ENCODE data around the gene FLT4. TPM values are rescaled to one million over a fixed set of nuclear protein-coding genes. Genes with fewer than 3 reads are reported as not detected.
"Not testable (repeated sequence)": the region's sequence is repeated elsewhere in the genome, so short reads cannot be mapped to it uniquely, and the experiment has no call there.

Gene FLT4
- total RNA-seq, 1 donor from 2014 or later: 7.2 TPM

GRCh38 chr5:180683220-180683922 is 34.0 kb upstream of the FLT4 start:
- no peaks in the 10 kb centered on the region for H3K4me1 Mint-ChIP-seq (ENCODE audit: low read depth, unreplicated experiment)
- H3K27ac Mint-ChIP-seq (ENCODE audit: unreplicated experiment): no peak overlapping the region
- H3K9me3 Mint-ChIP-seq (ENCODE audit: unreplicated experiment): peaks cover 3% of the 10 kb centered on the region
- H3K27me3 Mint-ChIP-seq (ENCODE audit: low read depth, unreplicated experiment): peaks cover 26% of the 10 kb centered on the region
- Histone ChIP-seq H2AFZ (ENCODE audit: low read depth, low read length) (no peak overlapping the region), H4K20me1 (ENCODE audit: insufficient read depth, low read length) (no peaks in the 10 kb centered on the region), H3K9me3 (ENCODE audit: insufficient read depth, low read depth, low read length) (no peaks in the 10 kb centered on the region), H3K27ac (ENCODE audit: low read depth, low read length) (no peak overlapping the region), H3K9ac (ENCODE audit: low read length) (no peak overlapping the region), H3K4me3 (ENCODE audit: insufficient read depth, low read depth, low read length) (no peak overlapping the region), H3K27me3 (ENCODE audit: insufficient read depth, low read length) (no peaks in the 10 kb centered on the region), H3K36me3 (ENCODE audit: insufficient read depth, low read length) (no peaks in the 10 kb centered on the region), H3K4me2 (ENCODE audit: low read length) (no peak overlapping the region), H3K4me1 (ENCODE audit: insufficient read depth, low read length) (no peaks in the 10 kb centered on the region), H3K79me2 (ENCODE audit: insufficient read depth, low read length) (no peaks in the 10 kb centered on the region)
- TF ChIP-seq EZH2 (IDR thresholded peaks at IDR 0.05; ENCODE audit: insufficient read depth, low read length): no peak
- TF ChIP-seq, protein P1, sequence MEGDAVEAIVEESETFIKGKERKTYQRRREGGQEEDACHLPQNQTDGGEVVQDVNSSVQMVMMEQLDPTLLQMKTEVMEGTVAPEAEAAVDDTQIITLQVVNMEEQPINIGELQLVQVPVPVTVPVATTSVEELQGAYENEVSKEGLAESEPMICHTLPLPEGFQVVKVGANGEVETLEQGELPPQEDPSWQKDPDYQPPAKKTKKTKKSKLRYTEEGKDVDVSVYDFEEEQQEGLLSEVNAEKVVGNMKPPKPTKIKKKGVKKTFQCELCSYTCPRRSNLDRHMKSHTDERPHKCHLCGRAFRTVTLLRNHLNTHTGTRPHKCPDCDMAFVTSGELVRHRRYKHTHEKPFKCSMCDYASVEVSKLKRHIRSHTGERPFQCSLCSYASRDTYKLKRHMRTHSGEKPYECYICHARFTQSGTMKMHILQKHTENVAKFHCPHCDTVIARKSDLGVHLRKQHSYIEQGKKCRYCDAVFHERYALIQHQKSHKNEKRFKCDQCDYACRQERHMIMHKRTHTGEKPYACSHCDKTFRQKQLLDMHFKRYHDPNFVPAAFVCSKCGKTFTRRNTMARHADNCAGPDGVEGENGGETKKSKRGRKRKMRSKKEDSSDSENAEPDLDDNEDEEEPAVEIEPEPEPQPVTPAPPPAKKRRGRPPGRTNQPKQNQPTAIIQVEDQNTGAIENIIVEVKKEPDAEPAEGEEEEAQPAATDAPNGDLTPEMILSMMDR (IDR thresholded peaks at IDR 0.05; ENCODE audit: insufficient read depth, low read depth, low read length): no peak
- FAIRE-seq (no peak), DNase-seq (ENCODE audit: low read depth) (no peak)
- no peaks in the 10 kb centered on the region for H3K36me3 Mint-ChIP-seq (ENCODE audit: low read depth, unreplicated experiment)
- H3K4me3 Mint-ChIP-seq (ENCODE audit: unreplicated experiment): no peak overlapping the region

GRCh38 chr5:180682560-180682959 is 33.2 kb upstream of the FLT4 start:
- Mint-ChIP-seq H3K4me1 (ENCODE audit: low read depth, unreplicated experiment) (no peaks in the 10 kb centered on the region), H3K9me3 (ENCODE audit: unreplicated experiment) (peaks cover 3% of the 10 kb centered on the region), H3K4me3 (ENCODE audit: unreplicated experiment) (no peak overlapping the region), H3K27ac (ENCODE audit: unreplicated experiment) (no peak overlapping the region), H3K27me3 (ENCODE audit: low read depth, unreplicated experiment) (peaks cover 26% of the 10 kb centered on the region), H3K36me3 (ENCODE audit: low read depth, unreplicated experiment) (no peaks in the 10 kb centered on the region)
- Histone ChIP-seq H3K27me3 (ENCODE audit: insufficient read depth, low read length) (no peaks in the 10 kb centered on the region), H3K4me1 (ENCODE audit: insufficient read depth, low read length) (no peaks in the 10 kb centered on the region), H2AFZ (ENCODE audit: low read depth, low read length) (no peak overlapping the region), H3K79me2 (ENCODE audit: insufficient read depth, low read length) (no peaks in the 10 kb centered on the region), H3K4me3 (ENCODE audit: insufficient read depth, low read depth, low read length) (no peak overlapping the region), H3K9ac (ENCODE audit: low read length) (no peak overlapping the region), H3K27ac (ENCODE audit: low read depth, low read length) (no peak overlapping the region), H3K4me2 (ENCODE audit: low read length) (no peak overlapping the region), H3K36me3 (ENCODE audit: insufficient read depth, low read length) (no peaks in the 10 kb centered on the region), H3K9me3 (ENCODE audit: insufficient read depth, low read depth, low read length) (no peaks in the 10 kb centered on the region), H4K20me1 (ENCODE audit: insufficient read depth, low read length) (no peaks in the 10 kb centered on the region)
- no peak for TF ChIP-seq EZH2 (IDR thresholded peaks at IDR 0.05; ENCODE audit: insufficient read depth, low read length)
- TF ChIP-seq, protein P1 (IDR thresholded peaks at IDR 0.05; ENCODE audit: insufficient read depth, low read depth, low read length): no peak
- no peak for DNase-seq (ENCODE audit: low read depth)
- FAIRE-seq: no peak

DNA sequence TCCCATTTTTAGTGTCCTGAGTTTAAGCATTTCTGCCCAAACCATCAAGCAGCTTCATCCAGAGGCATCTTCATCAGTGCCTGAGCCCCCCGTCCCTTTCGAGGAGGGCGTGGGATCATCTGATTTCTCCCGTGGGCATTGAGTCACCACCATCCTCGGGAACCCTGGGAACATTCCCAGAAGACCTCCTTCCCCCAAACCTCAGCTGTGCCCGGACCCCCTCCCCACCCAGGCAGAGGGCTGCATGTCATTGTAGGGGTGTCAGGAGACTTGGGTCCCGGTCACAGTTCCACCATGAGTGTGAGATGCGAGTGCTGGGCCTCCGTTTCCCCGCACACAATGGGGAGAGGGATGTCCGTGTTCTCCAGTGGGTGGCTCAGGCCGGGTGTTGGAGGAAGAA is 32.6 kb upstream of the FLT4 start:
- not testable (repeated sequence) for H3K4me1 Mint-ChIP-seq (ENCODE audit: low read depth, unreplicated experiment); FAIRE-seq; H3K27me3 ChIP-seq (ENCODE audit: insufficient read depth, low read length); H3K36me3 ChIP-seq (ENCODE audit: insufficient read depth, low read length); H3K79me2 ChIP-seq (ENCODE audit: insufficient read depth, low read length); H3K9me3 Mint-ChIP-seq (ENCODE audit: unreplicated experiment); H3K36me3 Mint-ChIP-seq (ENCODE audit: low read depth, unreplicated experiment); H2AFZ ChIP-seq (ENCODE audit: low read depth, low read length); H3K27ac ChIP-seq (ENCODE audit: low read depth, low read length); H3K27ac Mint-ChIP-seq (ENCODE audit: unreplicated experiment); H3K4me3 ChIP-seq (ENCODE audit: insufficient read depth, low read depth, low read length); H3K4me1 ChIP-seq (ENCODE audit: insufficient read depth, low read length); H3K4me2 ChIP-seq (ENCODE audit: low read length); H3K9me3 ChIP-seq (ENCODE audit: insufficient read depth, low read depth, low read length); H3K4me3 Mint-ChIP-seq (ENCODE audit: unreplicated experiment); DNase-seq (ENCODE audit: low read depth); H4K20me1 ChIP-seq (ENCODE audit: insufficient read depth, low read length); H3K9ac ChIP-seq (ENCODE audit: low read length)
- H3K27me3 Mint-ChIP-seq (ENCODE audit: low read depth, unreplicated experiment): peaks cover 26% of the 10 kb centered on the region

DNA sequence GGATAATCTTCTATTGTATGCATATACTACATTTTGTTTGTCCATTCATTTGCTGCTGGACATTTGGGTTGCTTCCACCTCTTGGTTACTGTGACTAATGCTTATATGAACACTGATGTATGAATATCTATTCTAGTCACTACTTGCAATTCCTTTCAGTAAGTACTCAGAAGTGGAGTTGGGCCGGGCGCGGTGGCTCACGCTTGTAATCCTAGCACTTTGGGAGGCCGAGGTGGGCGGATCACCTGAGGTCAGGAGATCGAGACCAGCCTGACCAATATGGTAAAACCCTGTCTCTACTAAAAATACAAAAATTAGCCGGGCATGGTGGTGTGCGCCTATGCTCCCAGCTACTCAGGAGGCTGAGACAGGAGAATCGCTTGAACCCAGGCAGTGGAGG is 28.9 kb upstream of the FLT4 start:
- not testable (repeated sequence) for H3K9me3 ChIP-seq (ENCODE audit: insufficient read depth, low read depth, low read length); H3K79me2 ChIP-seq (ENCODE audit: insufficient read depth, low read length); H3K4me1 Mint-ChIP-seq (ENCODE audit: low read depth, unreplicated experiment); H3K9me3 Mint-ChIP-seq (ENCODE audit: unreplicated experiment); H3K27ac ChIP-seq (ENCODE audit: low read depth, low read length); H3K4me3 ChIP-seq (ENCODE audit: insufficient read depth, low read depth, low read length); DNase-seq (ENCODE audit: low read depth); H3K4me2 ChIP-seq (ENCODE audit: low read length); H3K36me3 ChIP-seq (ENCODE audit: insufficient read depth, low read length); H2AFZ ChIP-seq (ENCODE audit: low read depth, low read length); H3K4me1 ChIP-seq (ENCODE audit: insufficient read depth, low read length); H3K4me3 Mint-ChIP-seq (ENCODE audit: unreplicated experiment); H3K9ac ChIP-seq (ENCODE audit: low read length); FAIRE-seq; H3K27ac Mint-ChIP-seq (ENCODE audit: unreplicated experiment); H4K20me1 ChIP-seq (ENCODE audit: insufficient read depth, low read length); H3K36me3 Mint-ChIP-seq (ENCODE audit: low read depth, unreplicated experiment)
- peaks cover 21% of the 10 kb centered on the region for H3K27me3 Mint-ChIP-seq (ENCODE audit: low read depth, unreplicated experiment)
- peaks cover 14% of the 10 kb centered on the region for H3K27me3 ChIP-seq (ENCODE audit: insufficient read depth, low read length)

Measured in astrocyte (in vitro differentiated cells and primary cell).